ENCODE results near the gene BACH2. TPM values are rescaled to one million over a fixed set of nuclear protein-coding genes. Genes with fewer than 3 reads are reported as not detected.

The BACH2 gene
- total and polyA plus RNA-seq, 4 experiments from 2014 or later = 6.5 to 48.0 (median 25.8) TPM

DNA sequence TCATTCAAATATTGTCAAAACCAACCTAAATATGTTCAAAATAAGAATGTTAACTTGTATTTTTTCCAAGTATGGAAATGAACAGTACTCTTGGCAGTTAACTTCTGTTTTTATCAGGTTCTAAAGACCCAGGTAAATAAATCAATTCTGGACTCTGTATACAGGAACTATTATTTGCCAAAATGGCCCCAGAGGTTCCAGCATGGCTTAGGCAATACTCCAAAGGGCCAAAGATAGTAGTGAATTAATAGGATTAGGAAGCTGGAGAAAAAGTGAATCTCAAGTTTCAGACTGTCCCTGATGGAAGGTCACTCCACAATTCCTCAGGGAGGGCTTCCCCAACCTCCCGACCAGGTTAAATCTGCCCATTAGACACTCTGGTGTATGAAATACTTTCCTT is 6.7 kb downstream of the BACH2 start:
- Histone ChIP-seq H3K4me1 (ENCODE audit: insufficient read depth, low read length) (peaks cover 63% of the 10 kb centered on the region), H3K9me3 (ENCODE audit: control insufficient read depth in 1 of 2, low read length in 2 of 2) (no peaks in the 10 kb centered on the region), H3K27ac (ENCODE audit: low read depth, low read length) (no peak overlapping the region), H3K36me3 (ENCODE audit: insufficient read depth, low read length) (no peaks in the 10 kb centered on the region), H3K4me3 (ENCODE audit: low read length in 2 of 2) (no peak overlapping the region), H3K27me3 (ENCODE audit: insufficient read depth, low read length) (no peaks in the 10 kb centered on the region)
- peaks cover 11 to 28% of the 10 kb centered on the region in 2 donors for H3K36me3 Mint-ChIP-seq
- peaks cover 0 to 11% (median 0%) of the 10 kb centered on the region in 8 donors for H3K9me3 Mint-ChIP-seq
- no peak overlapping the region for H3K4me3 Mint-ChIP-seq
- intact Hi-C loops (cut with micrococcal nuclease) = loop anchor here (10.0 kb wide), 2 partner anchors 465 to 1205 kb away; partner anchors contain the start of genes CASP8AP2 and PNRC1
- POLR2A ChIA-PET (ENCODE audit: partially characterized antibody) = interaction anchor here (0.5 to 1.2 kb wide), 4 partner anchors 16 to 174 kb away, joined by 3 to 4 read pairs (median 3); no protein-coding TSS in a partner anchor
- CTCF ChIA-PET (ENCODE audit: partially characterized antibody) = interaction anchor here (0.9 to 8.5 kb wide), 5 partner anchors 12 to 349 kb away, joined by 3 to 76 read pairs (median 8); no protein-coding TSS in a partner anchor
- peaks cover 0 to 2% of the 10 kb centered on the region in 2 donors for H3K27me3 Mint-ChIP-seq
- no peak for DNase-seq
- peak overlapping the region in 2 of 7 donors; percentile 12 to 29 for H3K27ac Mint-ChIP-seq
- peaks cover 44 to 95% (median 70%) of the 10 kb centered on the region in 4 donors for H3K4me1 Mint-ChIP-seq

DNA sequence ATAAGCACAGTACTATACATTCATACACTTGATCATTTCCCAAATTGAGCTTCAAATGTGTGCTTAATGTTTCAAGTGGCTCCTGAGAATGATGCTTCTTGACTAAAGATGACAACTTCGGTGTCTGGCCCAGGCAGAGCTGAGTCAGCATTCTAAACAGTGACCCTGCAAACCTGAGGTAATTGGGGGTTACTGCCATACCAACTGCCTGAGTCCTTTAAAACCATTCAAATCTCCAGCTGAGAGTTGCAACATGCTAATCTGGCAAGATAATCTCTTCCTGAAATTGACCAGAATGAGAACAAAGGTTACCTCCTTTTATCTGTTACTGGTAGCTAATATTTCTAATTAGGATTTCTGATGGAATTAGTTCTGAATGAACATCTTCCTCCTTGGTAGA is 8.2 kb downstream of the BACH2 start:
- Histone ChIP-seq H3K36me3 (ENCODE audit: insufficient read depth, low read length) (no peaks in the 10 kb centered on the region), H3K9me3 (ENCODE audit: control insufficient read depth in 1 of 2, low read length in 2 of 2) (no peaks in the 10 kb centered on the region), H3K4me3 (ENCODE audit: low read length in 2 of 2) (no peak overlapping the region), H3K27me3 (ENCODE audit: insufficient read depth, low read length) (no peaks in the 10 kb centered on the region), H3K4me1 (ENCODE audit: insufficient read depth, low read length) (peaks cover 58% of the 10 kb centered on the region), H3K27ac (ENCODE audit: low read depth, low read length) (no peak overlapping the region)
- peaks cover 0 to 11% (median 0%) of the 10 kb centered on the region in 8 donors for H3K9me3 Mint-ChIP-seq
- H3K27me3 Mint-ChIP-seq = peaks cover 0 to 2% of the 10 kb centered on the region in 2 donors
- ChIA-PET CTCF (ENCODE audit: partially characterized antibody) (interaction anchor here (0.8 to 8.5 kb wide), 12 partner anchors 10 to 348 kb away, joined by 3 to 76 read pairs (median 4); no protein-coding TSS in a partner anchor), POLR2A (ENCODE audit: partially characterized antibody) (interaction anchor here (0.7 to 1.4 kb wide), 5 partner anchors 9 to 190 kb away, joined by 3 to 4 read pairs (median 3); partner anchors contain the start of gene BACH2)
- no peak for DNase-seq
- peaks cover 11 to 28% of the 10 kb centered on the region in 2 donors for H3K36me3 Mint-ChIP-seq
- H3K4me1 Mint-ChIP-seq = peaks cover 42 to 90% (median 67%) of the 10 kb centered on the region in 4 donors
- H3K27ac Mint-ChIP-seq = peak overlapping the region in 2 of 7 donors; percentile 51 to 89
- H3K4me3 Mint-ChIP-seq = peak overlapping the region in 2 of 8 donors; percentile 31 to 52
- intact Hi-C loops (cut with micrococcal nuclease) = no loop called here

DNA sequence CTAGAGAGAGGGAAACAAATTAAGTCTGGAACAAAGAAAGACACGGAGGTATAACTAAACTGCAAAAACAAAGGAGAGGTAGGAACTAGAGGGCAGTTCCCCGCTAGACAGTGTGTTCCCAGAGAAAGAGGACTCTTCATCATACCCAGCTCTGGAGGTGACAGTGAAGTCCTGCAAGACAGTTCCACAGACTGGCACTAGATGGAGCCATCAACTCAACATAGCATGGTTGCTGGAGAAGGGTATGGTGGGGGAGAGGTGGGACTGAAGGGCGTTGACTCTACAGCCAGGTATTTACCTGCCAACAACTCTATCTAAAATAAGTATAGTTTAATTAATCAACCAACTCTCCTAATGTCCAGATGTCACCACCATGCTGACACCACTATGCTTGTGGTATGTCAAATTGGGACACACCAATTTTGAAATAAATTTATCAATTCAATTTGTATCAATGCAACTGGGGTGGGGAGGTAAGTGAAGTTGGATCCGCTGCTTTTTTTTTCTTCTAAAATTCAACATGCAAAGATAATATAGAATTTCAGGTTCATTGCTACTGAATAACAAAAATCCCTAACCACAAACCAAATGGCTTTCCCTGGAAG is 9.7 kb downstream of the BACH2 start:
- intact Hi-C loops (cut with micrococcal nuclease) = loop anchor here (1.0 kb wide), 3 partner anchors 106 to 347 kb away; no protein-coding TSS in a partner anchor
- Mint-ChIP-seq H3K4me1 (peaks cover 43 to 89% (median 68%) of the 10 kb centered on the region in 4 donors), H3K36me3 (peaks cover 11 to 30% of the 10 kb centered on the region in 2 donors), H3K4me3 (peak overlapping the region; percentile 34 to 95 (median 56)), H3K27me3 (peaks cover 0 to 2% of the 10 kb centered on the region in 2 donors), H3K9me3 (peaks cover 0 to 11% (median 0%) of the 10 kb centered on the region in 8 donors), H3K27ac (peak overlapping the region; percentile 79 to 98 (median 87))
- Histone ChIP-seq H3K4me1 (ENCODE audit: insufficient read depth, low read length) (peaks cover 44% of the 10 kb centered on the region), H3K4me3 (ENCODE audit: low read length in 2 of 2) (no peak overlapping the region), H3K27ac (ENCODE audit: low read depth, low read length) (peak overlapping the region; percentile 46), H3K27me3 (ENCODE audit: insufficient read depth, low read length) (no peaks in the 10 kb centered on the region), H3K36me3 (ENCODE audit: insufficient read depth, low read length) (no peaks in the 10 kb centered on the region), H3K9me3 (ENCODE audit: control insufficient read depth in 1 of 2, low read length in 2 of 2) (no peaks in the 10 kb centered on the region)
- POLR2A ChIA-PET (ENCODE audit: partially characterized antibody) = interaction anchor here (0.9 to 5.6 kb wide), 5 partner anchors 10 to 458 kb away, joined by 3 to 85 read pairs (median 6); partner anchors contain the start of genes BACH2 and CASP8AP2
- CTCF ChIA-PET (ENCODE audit: partially characterized antibody) = interaction anchor here (1.0 to 8.5 kb wide), 9 partner anchors 9 to 347 kb away, joined by 3 to 76 read pairs (median 6); no protein-coding TSS in a partner anchor
- peak; percentile 26 to 55 (median 32) for DNase-seq

DNA sequence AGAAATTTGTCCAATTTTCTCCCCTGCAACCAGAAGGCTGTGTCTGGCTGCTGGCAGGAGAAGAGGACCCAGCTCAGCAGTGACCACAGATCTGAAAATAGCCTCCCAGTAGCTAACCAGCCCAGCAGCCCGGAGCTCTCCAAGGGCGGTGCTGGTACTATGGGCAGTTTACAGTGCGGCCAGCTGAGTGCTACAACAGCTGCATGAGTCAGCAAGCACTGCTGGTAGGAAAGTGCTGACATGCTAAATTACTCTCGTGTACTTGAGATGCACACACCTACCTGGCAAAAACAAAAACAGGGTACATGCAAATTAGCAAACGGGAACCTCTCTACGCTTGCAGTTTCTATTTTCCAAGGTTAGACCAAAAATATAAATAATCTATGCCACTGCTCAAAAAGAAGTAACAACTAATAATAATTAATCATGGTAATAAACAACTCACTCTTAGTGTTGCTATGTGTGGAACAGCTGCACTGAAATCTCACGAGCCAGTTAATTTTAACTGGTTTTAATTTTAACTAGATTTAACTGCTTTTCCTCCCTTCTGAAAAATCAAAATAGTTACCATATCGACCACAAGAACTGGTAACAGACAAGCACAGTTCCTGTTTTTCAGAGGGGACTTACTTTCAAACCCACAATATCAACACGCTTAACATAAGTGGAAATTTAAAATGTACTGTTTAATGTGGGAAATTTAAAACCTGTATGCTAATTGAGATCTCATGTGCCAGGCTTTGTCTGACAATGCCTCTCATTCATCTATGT is 10.8 kb downstream of the BACH2 start:
- intact Hi-C loops (cut with micrococcal nuclease) = loop anchor here (1.0 kb wide), 2 partner anchors 11 to 204 kb away; no protein-coding TSS in a partner anchor
- peaks cover 7 to 24% of the 10 kb centered on the region in 2 donors for H3K36me3 Mint-ChIP-seq
- CTCF ChIA-PET (ENCODE audit: partially characterized antibody) = interaction anchor here (1.0 to 8.5 kb wide), 11 partner anchors 9 to 345 kb away, joined by 3 to 76 read pairs (median 6); no protein-coding TSS in a partner anchor
- peaks cover 32% of the 10 kb centered on the region for H3K4me1 ChIP-seq (ENCODE audit: insufficient read depth, low read length)
- peak overlapping the region; percentile 77 to 98 (median 89) for H3K27ac Mint-ChIP-seq
- DNase-seq = peak; percentile 68 to 83 (median 76)
- H3K4me3 ChIP-seq (ENCODE audit: low read length in 2 of 2) = peak overlapping the region; percentile 1 to 58
- POLR2A ChIA-PET (ENCODE audit: partially characterized antibody) = interaction anchor here (0.9 to 5.6 kb wide), 12 partner anchors 11 to 456 kb away, joined by 3 to 85 read pairs (median 6); partner anchors contain the start of genes BACH2 and CASP8AP2
- no peaks in the 10 kb centered on the region for H3K9me3 ChIP-seq (ENCODE audit: control insufficient read depth in 1 of 2, low read length in 2 of 2)
- H3K4me1 Mint-ChIP-seq = peaks cover 47 to 89% (median 68%) of the 10 kb centered on the region in 4 donors
- H3K4me3 Mint-ChIP-seq = peak overlapping the region; percentile 80 to 95 (median 86)
- H3K9me3 Mint-ChIP-seq = peaks cover 0 to 11% (median 0%) of the 10 kb centered on the region in 8 donors
- no peaks in the 10 kb centered on the region for H3K36me3 ChIP-seq (ENCODE audit: insufficient read depth, low read length)
- H3K27me3 ChIP-seq (ENCODE audit: insufficient read depth, low read length) = no peaks in the 10 kb centered on the region
- peaks cover 0 to 2% of the 10 kb centered on the region in 2 donors for H3K27me3 Mint-ChIP-seq
- H3K27ac ChIP-seq (ENCODE audit: low read depth, low read length) = peak overlapping the region; percentile 46

DNA sequence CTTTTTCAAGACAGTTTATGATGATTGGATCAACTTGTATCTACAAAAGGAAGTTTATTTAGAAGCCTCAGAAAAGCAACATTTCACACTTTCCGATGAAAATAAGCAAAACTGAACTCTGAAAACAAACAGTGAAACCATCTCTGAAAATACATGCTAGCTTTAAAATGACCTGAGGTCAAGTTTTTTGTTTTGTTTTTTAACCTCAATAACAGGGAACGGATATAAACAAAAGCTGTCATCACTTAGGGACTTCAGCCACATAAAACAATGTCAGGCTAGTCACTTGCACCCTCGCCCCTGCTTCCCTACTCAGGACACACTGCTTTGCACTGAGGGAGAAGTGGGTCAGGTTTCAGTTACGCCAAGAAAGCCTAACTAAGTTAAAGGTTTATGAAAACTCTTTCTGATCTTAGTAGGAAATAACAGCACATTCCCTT is 11.6 kb downstream of the BACH2 start:
- CTCF ChIA-PET (ENCODE audit: partially characterized antibody) = interaction anchor here (1.1 to 8.5 kb wide), 9 partner anchors 10 to 355 kb away, joined by 3 to 76 read pairs (median 16); no protein-coding TSS in a partner anchor

More for the DNA sequence above, 11.6 kb downstream of the BACH2 start:
- DNase-seq = peak in 3 of 5 donors; percentile 24 to 50 (median 36)
- Mint-ChIP-seq H3K36me3 (peaks cover 6 to 18% of the 10 kb centered on the region in 2 donors), H3K27me3 (no peaks in the 10 kb centered on the region), H3K4me1 (peaks cover 46 to 85% (median 65%) of the 10 kb centered on the region in 4 donors), H3K27ac (peak overlapping the region; percentile 77 to 98 (median 89)), H3K9me3 (peaks cover 0 to 11% (median 0%) of the 10 kb centered on the region in 8 donors), H3K4me3 (peak overlapping the region; percentile 80 to 95 (median 86))
- Histone ChIP-seq H3K4me3 (ENCODE audit: low read length in 2 of 2) (peak overlapping the region; percentile 32 to 58), H3K27ac (ENCODE audit: low read depth, low read length) (peak overlapping the region; percentile 46), H3K27me3 (ENCODE audit: insufficient read depth, low read length) (no peaks in the 10 kb centered on the region), H3K9me3 (ENCODE audit: control insufficient read depth in 1 of 2, low read length in 2 of 2) (no peaks in the 10 kb centered on the region), H3K36me3 (ENCODE audit: insufficient read depth, low read length) (no peaks in the 10 kb centered on the region), H3K4me1 (ENCODE audit: insufficient read depth, low read length) (peaks cover 31% of the 10 kb centered on the region)
- POLR2A ChIA-PET (ENCODE audit: partially characterized antibody) = interaction anchor here (0.9 to 5.6 kb wide), 18 partner anchors 11 to 332 kb away, joined by 3 to 85 read pairs (median 5); partner anchors contain the start of gene BACH2
- intact Hi-C loops (cut with micrococcal nuclease) = loop anchor here (1.0 kb wide), 2 partner anchors 11 to 204 kb away; no protein-coding TSS in a partner anchor
